NCI-H1436 treated with DMSO at 0.1 percent for 48 hours (cell line): ENCODE data around the gene ZNF536.

ENCODE experiments used
- DNase-seq: peaks from one replicate; lab custom pipeline; 2025; lab: John Stamatoyannopoulos, UW

The ZNF536 gene

GRCh38 chr19:30529876-30530275, 157.7 kb downstream of the ZNF536 start:
- no peak for DNase-seq

GRCh38 chr19:30530751-30531150, 158.6 kb downstream of the ZNF536 start:
- DNase-seq, result no peak

GRCh38 chr19:30535011-30535410, 162.8 kb downstream of the ZNF536 start:
- no peak for DNase-seq

- DNase-seq, result no peak
Measured at GRCh38 chr19:30536975-30537374, 164.8 kb downstream of the ZNF536 start.

- DNase-seq, result no peak
Measured at GRCh38 chr19:30539315-30539714, 167.1 kb downstream of the ZNF536 start.

- DNase-seq, result no peak
Measured at GRCh38 chr19:30539981-30540380, 167.8 kb downstream of the ZNF536 start.

- no peak for DNase-seq
Measured at GRCh38 chr19:30540761-30541160, 168.6 kb downstream of the ZNF536 start.

GRCh38 chr19:30541575-30541974, 169.4 kb downstream of the ZNF536 start:
- no peak for DNase-seq

- DNase-seq, result no peak
Measured at GRCh38 chr19:30543243-30543945, 171.2 kb downstream of the ZNF536 start.

- DNase-seq, result no peak
Measured at GRCh38 chr19:30545752-30546151, 173.6 kb downstream of the ZNF536 start.

GRCh38 chr19:30546332-30546731, 174.1 kb downstream of the ZNF536 start:
- no peak for DNase-seq

- DNase-seq, result no peak
Measured at GRCh38 chr19:30547246-30547645, 175.1 kb downstream of the ZNF536 start.

GRCh38 chr19:30549151-30549550, 177.0 kb downstream of the ZNF536 start:
- DNase-seq, result no peak

GRCh38 chr19:30551271-30551670, 179.1 kb downstream of the ZNF536 start:
- no peak for DNase-seq

- DNase-seq, result no peak
Measured at GRCh38 chr19:30552593-30552992, 180.4 kb downstream of the ZNF536 start.

GRCh38 chr19:30555075-30555790, 183.0 kb downstream of the ZNF536 start:
- no peak for DNase-seq

- DNase-seq, result no peak
Measured at GRCh38 chr19:30555791-30556110, 183.6 kb downstream of the ZNF536 start.

- DNase-seq, result no peak
Measured at GRCh38 chr19:30556230-30556711, 184.1 kb downstream of the ZNF536 start.

- DNase-seq, result no peak
Measured at GRCh38 chr19:30557212-30557611, 185.0 kb downstream of the ZNF536 start.

- DNase-seq, result no peak
Measured at GRCh38 chr19:30557927-30558557, 185.9 kb downstream of the ZNF536 start.

GRCh38 chr19:30558793-30559192, 186.6 kb downstream of the ZNF536 start:
- DNase-seq, result no peak

- DNase-seq, result no peak
Measured at GRCh38 chr19:30559446-30559845, 187.3 kb downstream of the ZNF536 start.

GRCh38 chr19:30562981-30563380, 190.8 kb downstream of the ZNF536 start:
- no peak for DNase-seq
